MM.1S (cell line): Measurements from ENCODE around the gene PCDHGA8.

Experiments
- DNase-seq: peaks from one replicate; pipeline ENCODE4 v3.0.0-alpha.2; 2015
- H2AFZ ChIP-seq: fragments of 300-600 bp; sonication (generic); 2 replicates; pipeline ENCODE4 v1.6.0; 2016; ENCODE audit warnings: antibody characterized with exemption, low read length
- H3F3A ChIP-seq: fragments of 300-600 bp; sonication (generic); 2 replicates; pipeline ENCODE4 v1.6.1; 2016; ENCODE audit warnings: mild to moderate bottlenecking, antibody characterized with exemption, low read length, moderate library complexity, mixed read lengths; ENCODE audit not compliant: insufficient read depth
- H3K27ac ChIP-seq: fragments of 300-600 bp; sonication (generic); 2 replicates; pipeline ENCODE4 v1.5.1; 2016; ENCODE audit warnings: mild to moderate bottlenecking, low read length
- H3K27me3 ChIP-seq: fragments of 300-600 bp; sonication (generic); replicated peaks from 2 replicates; pipeline ENCODE4 v1.6.0; 2016; ENCODE audit warnings: low read length; ENCODE audit not compliant: insufficient read depth
- H3K36me3 ChIP-seq: fragments of 300-600 bp; sonication (generic); replicated peaks from 2 replicates; pipeline ENCODE4 v1.6.1; 2016; ENCODE audit warnings: mild to moderate bottlenecking, low read length, mixed read lengths; ENCODE audit not compliant: insufficient read depth
- H3K4me1 ChIP-seq: fragments of 300-600 bp; sonication (generic); 2 replicates; pipeline ENCODE4 v1.6.1; 2016; ENCODE audit warnings: low read length, mixed read lengths
- H3K4me2 ChIP-seq: fragments of 300-600 bp; sonication (generic); 2 replicates; pipeline ENCODE4 v1.6.0; 2016; ENCODE audit warnings: low read depth, low read length
- H3K4me3 ChIP-seq: fragments of 300-600 bp; sonication (generic); 2 replicates; pipeline ENCODE4 v1.5.1; 2016; ENCODE audit warnings: low read length, mixed read lengths
- H3K79me2 ChIP-seq: fragments of 300-600 bp; sonication (generic); 2 replicates; pipeline ENCODE4 v1.6.1; 2016; ENCODE audit warnings: mixed run types, low read length, mixed read lengths
- H3K9ac ChIP-seq: fragments of 300-600 bp; sonication (generic); 2 replicates; pipeline ENCODE4 v1.6.1; 2016; ENCODE audit warnings: low read length, mixed read lengths
- H3K9me2 ChIP-seq: fragments of 300-600 bp; sonication (generic); replicated peaks from 2 replicates; pipeline ENCODE4 v1.6.1; 2016; ENCODE audit warnings: mild to moderate bottlenecking, low read length, mixed read lengths; ENCODE audit not compliant: insufficient read depth
- H3K9me3 ChIP-seq: fragments of 300-600 bp; sonication (generic); replicated peaks from 2 replicates; pipeline ENCODE4 v1.6.1; 2016; ENCODE audit warnings: mild to moderate bottlenecking, low read length, mixed read lengths; ENCODE audit not compliant: insufficient read depth
- H4K20me1 ChIP-seq: fragments of 300-600 bp; sonication (generic); 2 replicates; pipeline ENCODE4 v1.6.1; 2016; ENCODE audit warnings: mild to moderate bottlenecking, low read length, moderate library complexity, mixed read lengths; ENCODE audit not compliant: insufficient read depth
- CTCF ChIP-seq: fragments of 300-600 bp; sonication (generic); IDR thresholded peaks from 2 replicates; pipeline ENCODE4 v1.5.1; 2016; ENCODE audit warnings: antibody characterized with exemption, low read length, mixed read lengths
- EZH2 ChIP-seq: fragments of 300-600 bp; sonication (generic); optimal IDR thresholded peaks from 2 replicates; pipeline ENCODE3; 2017; ENCODE audit warnings: low read depth, mild to moderate bottlenecking, antibody characterized with exemption, low read length, mixed read lengths
- EZH2phosphoT487 ChIP-seq: fragments of 300-600 bp; sonication (generic); IDR thresholded peaks from 2 replicates; pipeline ENCODE4 v1.6.1; 2018; ENCODE audit warnings: antibody characterized with exemption, low read length

Gene PCDHGA8

GRCh38 chr5:141422742-141423291 lies 30.4 kb downstream of the PCDHGA8 start:
- H3K27ac ChIP-seq = no peak overlapping the region
- H3F3A ChIP-seq = no peaks in the 10 kb centered on the region
- H3K27me3 ChIP-seq = peaks cover 35% of the 10 kb centered on the region
- H2AFZ ChIP-seq = no peak overlapping the region
- H3K36me3 ChIP-seq = no peaks in the 10 kb centered on the region
- H3K4me1 ChIP-seq = 0 out of 2 replicates have a peak, but pooled peaks cover 3% of the 10 kb centered on the region
- H3K9ac ChIP-seq = no peak overlapping the region
- H3K9me3 ChIP-seq = no peaks in the 10 kb centered on the region
- no peaks in the 10 kb centered on the region for H4K20me1 ChIP-seq
- no peak for DNase-seq
- no peaks in the 10 kb centered on the region for H3K9me2 ChIP-seq
- TF ChIP-seq EZH2 = no peak
- no peak for TF ChIP-seq EZH2phosphoT487
- TF ChIP-seq CTCF = no peak
- no peak overlapping the region for H3K4me3 ChIP-seq
- no peaks in the 10 kb centered on the region for H3K79me2 ChIP-seq
- H3K4me2 ChIP-seq = no peak overlapping the region

- no peaks in the 10 kb centered on the region for H3K4me1 ChIP-seq
- H3K4me3 ChIP-seq = no peak overlapping the region
- H3K9me3 ChIP-seq = no peaks in the 10 kb centered on the region
- DNase-seq = no peak
- no peaks in the 10 kb centered on the region for H3K36me3 ChIP-seq
- no peaks in the 10 kb centered on the region for H3K9me2 ChIP-seq
- no peak overlapping the region for H3K27ac ChIP-seq
- 0 out of 2 replicates have a peak, but pooled peaks cover 12% of the 10 kb centered on the region for H3K27me3 ChIP-seq
- H3F3A ChIP-seq = no peaks in the 10 kb centered on the region
- TF ChIP-seq EZH2 = no peak
- no peak for TF ChIP-seq EZH2phosphoT487
- no peak for TF ChIP-seq CTCF
- H2AFZ ChIP-seq = no peak overlapping the region
- H3K79me2 ChIP-seq = no peaks in the 10 kb centered on the region
- H3K4me2 ChIP-seq = no peak overlapping the region
- H4K20me1 ChIP-seq = no peaks in the 10 kb centered on the region
- no peak overlapping the region for H3K9ac ChIP-seq
These were observed 35.5 kb downstream of the PCDHGA8 start for GRCh38 chr5:141427783-141428426.

GRCh38 chr5:141430332-141431113 lies 38.1 kb downstream of the PCDHGA8 start, which contains the start of gene PCDHGA12:
PCDHGA12 (plus strand) TSS chr5:141430507; CDS start chr5:141430760, 253 bp downstream.
- Histone ChIP-seq H3K4me3 (peak within 1 kb of the TSS; percentile 46), H3K4me2 (peak within 1 kb of the TSS; percentile 77), H3K36me3 (no peaks in the 10 kb centered on the region), H3F3A (no peaks in the 10 kb centered on the region), H3K27me3 (peaks cover 4% of the 10 kb centered on the region; the same call in 1 of the 2 replicates), H4K20me1 (no peaks in the 10 kb centered on the region), H3K27ac (no peak within 1 kb of the TSS), H2AFZ (peak within 1 kb of the TSS; percentile 57), H3K9me2 (no peaks in the 10 kb centered on the region), H3K9me3 (no peaks in the 10 kb centered on the region), H3K4me1 (no peaks in the 10 kb centered on the region), H3K79me2 (no peaks in the 10 kb centered on the region), H3K9ac (no peak within 1 kb of the TSS)
- peak; percentile 86 for DNase-seq
- no peak for TF ChIP-seq EZH2
- TF ChIP-seq CTCF = peak; percentile 79
- TF ChIP-seq EZH2phosphoT487 = no peak
